ENCODE results near the gene ASIC3. TPM values are rescaled to one million over a fixed set of nuclear protein-coding genes. Genes with fewer than 3 reads are reported as not detected.

ASIC3 gene
- total and polyA plus RNA-seq, 3 donors from 2014 or later, result 20.8 to 37.9 (median 27.5) TPM

GRCh38 chr7:151073990-151074389, 25.7 kb downstream of the ASIC3 start:
- intact Hi-C loops (cut with DNase I; ENCODE audit: low total_unique reads), result no loop called here
- peaks cover 12% of the 10 kb centered on the region for H3K4me1 ChIP-seq
- no peak for TF ChIP-seq POLR2A (IDR thresholded peaks at IDR 0.05)
- WGBS, 2 donors, result 88 to 91% methylated on average over 12 to 17 of the region's 17 CpGs
- H3K36me3 ChIP-seq (ENCODE audit: low read depth, missing control alignments), result no peaks in the 10 kb centered on the region
- no peak for DNase-seq
- no peak overlapping the region for H3K4me3 ChIP-seq
- H3K9me3 ChIP-seq, result no peaks in the 10 kb centered on the region
- no peak overlapping the region for H3K27ac ChIP-seq
- no peaks in the 10 kb centered on the region for H3K27me3 ChIP-seq

GRCh38 chr7:151074817-151075661, 26.7 kb downstream of the ASIC3 start:
- peaks cover 22% of the 10 kb centered on the region for H3K4me1 ChIP-seq
- no peaks in the 10 kb centered on the region for H3K36me3 ChIP-seq (ENCODE audit: low read depth, missing control alignments)
- intact Hi-C loops (cut with DNase I; ENCODE audit: low total_unique reads), result no loop called here
- no peak for DNase-seq
- WGBS, 2 donors, result 93% methylated on average over 13 to 26 of the region's 26 CpGs
- TF ChIP-seq CTCF (IDR thresholded peaks at IDR 0.05), result no peak
- TF ChIP-seq POLR2A (IDR thresholded peaks at IDR 0.05), result no peak
- no peaks in the 10 kb centered on the region for H3K27me3 ChIP-seq
- no peak overlapping the region for H3K27ac ChIP-seq
- H3K9me3 ChIP-seq, result no peaks in the 10 kb centered on the region
- H3K4me3 ChIP-seq, result no peak overlapping the region

GRCh38 chr7:151075662-151075971, 27.3 kb downstream of the ASIC3 start:
- TF ChIP-seq CTCF (IDR thresholded peaks at IDR 0.05), result no peak
- TF ChIP-seq POLR2A (IDR thresholded peaks at IDR 0.05), result no peak
- Histone ChIP-seq H3K27me3 (no peaks in the 10 kb centered on the region), H3K9me3 (no peaks in the 10 kb centered on the region), H3K4me3 (no peak overlapping the region), H3K27ac (no peak overlapping the region), H3K36me3 (ENCODE audit: low read depth, missing control alignments) (no peaks in the 10 kb centered on the region), H3K4me1 (peaks cover 22% of the 10 kb centered on the region)
- intact Hi-C loops (cut with DNase I; ENCODE audit: low total_unique reads), result no loop called here
- 84 to 94% methylated on average over 6 to 7 of the region's 7 CpGs for WGBS, 2 donors
- no peak for DNase-seq

GRCh38 chr7:151075978-151076426, 27.7 kb downstream of the ASIC3 start:
- H3K27me3 ChIP-seq, result no peaks in the 10 kb centered on the region
- 82 to 90% methylated on average over 22 of the region's 22 CpGs for WGBS, 2 donors
- H3K9me3 ChIP-seq, result no peaks in the 10 kb centered on the region
- H3K4me1 ChIP-seq, result peaks cover 22% of the 10 kb centered on the region
- intact Hi-C loops (cut with DNase I; ENCODE audit: low total_unique reads), result no loop called here
- no peak overlapping the region for H3K27ac ChIP-seq
- no peaks in the 10 kb centered on the region for H3K36me3 ChIP-seq (ENCODE audit: low read depth, missing control alignments)
- DNase-seq, result no peak
- TF ChIP-seq CTCF (IDR thresholded peaks at IDR 0.05) (no peak), POLR2A (IDR thresholded peaks at IDR 0.05) (no peak)
- H3K4me3 ChIP-seq, result no peak overlapping the region

GRCh38 chr7:151076863-151077704, 28.8 kb downstream of the ASIC3 start:
- Histone ChIP-seq H3K9me3 (no peaks in the 10 kb centered on the region), H3K27me3 (no peaks in the 10 kb centered on the region), H3K36me3 (ENCODE audit: low read depth, missing control alignments) (no peaks in the 10 kb centered on the region), H3K27ac (no peak overlapping the region), H3K4me1 (peaks cover 31% of the 10 kb centered on the region), H3K4me3 (no peak overlapping the region)
- intact Hi-C loops (cut with DNase I; ENCODE audit: low total_unique reads), result no loop called here
- 81 to 96% methylated on average over 9 to 26 of the region's 33 CpGs for WGBS, 2 donors
- TF ChIP-seq CTCF (IDR thresholded peaks at IDR 0.05) (peak in 1 of 3 experiments; percentile 3), POLR2A (IDR thresholded peaks at IDR 0.05) (no peak)
- DNase-seq, result no peak
